Measurements from ENCODE around the gene TTLL11. TPM values are rescaled to one million over a fixed set of nuclear protein-coding genes. Genes with fewer than 3 reads are reported as not detected.
A peak's percentile ranks its signal among the peaks of the same experiment; 100 is the strongest.

The TTLL11 gene
- total RNA-seq, 1 experiment from 2014 or later: 1.5 TPM

DNA sequence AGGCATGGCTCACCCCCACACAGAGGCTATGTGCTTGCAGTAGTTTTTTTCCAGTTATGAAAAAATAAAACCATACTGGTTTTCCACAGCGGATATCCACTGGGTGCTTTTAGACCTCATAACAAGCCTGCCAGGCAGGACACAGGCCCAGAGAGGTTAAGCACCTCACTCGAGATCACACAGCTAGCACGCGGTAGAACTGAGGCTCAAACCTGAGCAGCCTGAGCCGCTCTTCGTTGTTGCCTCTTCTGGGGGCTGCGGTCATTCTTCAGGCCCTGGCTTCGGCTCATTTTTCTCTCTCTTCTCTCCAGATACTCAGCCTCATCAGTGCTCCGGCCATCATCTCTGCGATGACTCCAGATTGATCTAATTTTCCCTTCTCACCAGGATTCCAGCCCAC, 196.0 kb downstream of the TTLL11 start:
- no peak overlapping the region for H2AFZ ChIP-seq (ENCODE audit: low read length)
- no peak overlapping the region for H2BK15ac ChIP-seq (ENCODE audit: low read depth, low read length)
- no peak overlapping the region for H3K27ac ChIP-seq (ENCODE audit: insufficient read length, low read depth, low read length)
- H3K14ac ChIP-seq (ENCODE audit: insufficient read depth, low read length): no peak overlapping the region
- H3K56ac ChIP-seq (ENCODE audit: insufficient read length, low read depth, low read length): no peak overlapping the region
- Mint-ChIP-seq H3K27ac (peak overlapping the region in 1 of 3 experiments; percentile 59; a peak in 2 of 7 replicates), H3K9me3 (peaks cover 7 to 8% of the 10 kb centered on the region in 2 experiments; a peak in 4 of 5 replicates), H3K36me3 (ENCODE audit: insufficient read depth in 1 of 3, low read depth in 3 of 3) (0 out of 7 replicates have a peak, but pooled peaks cover 0 to 5% (median 0%) of the 10 kb centered on the region in 3 experiments), H3K4me1 (peaks cover 0 to 2% of the 10 kb centered on the region in 2 experiments; a peak in 1 of 4 replicates), H3K27me3 (ENCODE audit: low read depth) (peaks cover 5% of the 10 kb centered on the region), H3K4me3 (no peak overlapping the region)
- no peak overlapping the region for H4K91ac ChIP-seq (ENCODE audit: insufficient read length, low read depth, low read length)
- H3T11ph ChIP-seq (ENCODE audit: low read length): no peak overlapping the region
- WGBS (ENCODE audit: extremely low coverage, insufficient read length, low lambda C conversion rate): no CpG with 5 or more reads among the region's 10 CpGs
- H3K23me2 ChIP-seq (ENCODE audit: insufficient read length, low read depth, low read length, poor library complexity, severe bottlenecking): no peaks in the 10 kb centered on the region
- H4K20me1 ChIP-seq (ENCODE audit: control insufficient read depth, insufficient read depth, insufficient read length): no peaks in the 10 kb centered on the region
- H2AK5ac ChIP-seq (ENCODE audit: insufficient read length, low read length): no peak overlapping the region
- no peaks in the 10 kb centered on the region for H3K79me1 ChIP-seq (ENCODE audit: insufficient read depth, low read depth, low read length, poor library complexity, severe bottlenecking)
- no peak overlapping the region for H3K18ac ChIP-seq (ENCODE audit: insufficient read length, low read depth, low read length)
- no peaks in the 10 kb centered on the region for H3K9me3 ChIP-seq (ENCODE audit: control insufficient read depth, low read depth, low read length)
- TF ChIP-seq, protein P1, sequence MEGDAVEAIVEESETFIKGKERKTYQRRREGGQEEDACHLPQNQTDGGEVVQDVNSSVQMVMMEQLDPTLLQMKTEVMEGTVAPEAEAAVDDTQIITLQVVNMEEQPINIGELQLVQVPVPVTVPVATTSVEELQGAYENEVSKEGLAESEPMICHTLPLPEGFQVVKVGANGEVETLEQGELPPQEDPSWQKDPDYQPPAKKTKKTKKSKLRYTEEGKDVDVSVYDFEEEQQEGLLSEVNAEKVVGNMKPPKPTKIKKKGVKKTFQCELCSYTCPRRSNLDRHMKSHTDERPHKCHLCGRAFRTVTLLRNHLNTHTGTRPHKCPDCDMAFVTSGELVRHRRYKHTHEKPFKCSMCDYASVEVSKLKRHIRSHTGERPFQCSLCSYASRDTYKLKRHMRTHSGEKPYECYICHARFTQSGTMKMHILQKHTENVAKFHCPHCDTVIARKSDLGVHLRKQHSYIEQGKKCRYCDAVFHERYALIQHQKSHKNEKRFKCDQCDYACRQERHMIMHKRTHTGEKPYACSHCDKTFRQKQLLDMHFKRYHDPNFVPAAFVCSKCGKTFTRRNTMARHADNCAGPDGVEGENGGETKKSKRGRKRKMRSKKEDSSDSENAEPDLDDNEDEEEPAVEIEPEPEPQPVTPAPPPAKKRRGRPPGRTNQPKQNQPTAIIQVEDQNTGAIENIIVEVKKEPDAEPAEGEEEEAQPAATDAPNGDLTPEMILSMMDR (conservative IDR thresholded peaks at IDR 0.05): no peak
- H4K8ac ChIP-seq (replicated peaks; ENCODE audit: insufficient read length, low read depth, low read length): no peak overlapping the region
- H3K79me2 ChIP-seq (ENCODE audit: insufficient read depth, low read length): no peaks in the 10 kb centered on the region
- no peaks in the 10 kb centered on the region for H3K27me3 ChIP-seq (ENCODE audit: insufficient read depth, low read length)
- H3K9ac ChIP-seq (ENCODE audit: extremely low read depth, insufficient read length, low read length): no peak overlapping the region
- no peak overlapping the region for H3K23ac ChIP-seq (ENCODE audit: insufficient read length, low read depth, low read length)
- no peaks in the 10 kb centered on the region for H3K4me1 ChIP-seq (ENCODE audit: insufficient read depth, low read length)
- H2BK120ac ChIP-seq (ENCODE audit: low read depth, low read length, poor library complexity, severe bottlenecking): no peak overlapping the region
- H3K4ac ChIP-seq (ENCODE audit: low read depth, low read length): no peak overlapping the region
- H2BK12ac ChIP-seq (ENCODE audit: insufficient read length, low read depth, low read length): no peak overlapping the region
- H2BK20ac ChIP-seq (ENCODE audit: low read depth, low read length, poor library complexity, severe bottlenecking): no peak overlapping the region
- H2BK5ac ChIP-seq (ENCODE audit: insufficient read length, low read length): no peak overlapping the region
- DNase-seq: no peak
- H3K4me2 ChIP-seq (ENCODE audit: insufficient read depth, insufficient read length, low read length): no peak overlapping the region
- no peak overlapping the region for H4K5ac ChIP-seq (ENCODE audit: insufficient read length, low read depth, low read length)

Measured in H9 (cell line).